Measurements from ENCODE around the gene HPSE2. TPM values are rescaled to one million over a fixed set of nuclear protein-coding genes. Genes with fewer than 3 reads are reported as not detected.

Gene HPSE2
- total RNA-seq, 2 experiments from 2014 or later: not detected

- intact Hi-C loops (cut with DNase I, micrococcal nuclease): no loop called here
- no peaks in the 10 kb centered on the region for H3K36me3 ChIP-seq (ENCODE audit: insufficient read depth, low read length)
- peaks cover 51% of the 10 kb centered on the region for H3K27me3 Mint-ChIP-seq
- H3K27ac ChIP-seq (ENCODE audit: low read depth in 1 of 2, low read length in 2 of 2): no peak overlapping the region
- TF ChIP-seq, protein P1, sequence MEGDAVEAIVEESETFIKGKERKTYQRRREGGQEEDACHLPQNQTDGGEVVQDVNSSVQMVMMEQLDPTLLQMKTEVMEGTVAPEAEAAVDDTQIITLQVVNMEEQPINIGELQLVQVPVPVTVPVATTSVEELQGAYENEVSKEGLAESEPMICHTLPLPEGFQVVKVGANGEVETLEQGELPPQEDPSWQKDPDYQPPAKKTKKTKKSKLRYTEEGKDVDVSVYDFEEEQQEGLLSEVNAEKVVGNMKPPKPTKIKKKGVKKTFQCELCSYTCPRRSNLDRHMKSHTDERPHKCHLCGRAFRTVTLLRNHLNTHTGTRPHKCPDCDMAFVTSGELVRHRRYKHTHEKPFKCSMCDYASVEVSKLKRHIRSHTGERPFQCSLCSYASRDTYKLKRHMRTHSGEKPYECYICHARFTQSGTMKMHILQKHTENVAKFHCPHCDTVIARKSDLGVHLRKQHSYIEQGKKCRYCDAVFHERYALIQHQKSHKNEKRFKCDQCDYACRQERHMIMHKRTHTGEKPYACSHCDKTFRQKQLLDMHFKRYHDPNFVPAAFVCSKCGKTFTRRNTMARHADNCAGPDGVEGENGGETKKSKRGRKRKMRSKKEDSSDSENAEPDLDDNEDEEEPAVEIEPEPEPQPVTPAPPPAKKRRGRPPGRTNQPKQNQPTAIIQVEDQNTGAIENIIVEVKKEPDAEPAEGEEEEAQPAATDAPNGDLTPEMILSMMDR (IDR thresholded peaks at IDR 0.05): no peak
- no peaks in the 10 kb centered on the region for H3K4me1 ChIP-seq (ENCODE audit: insufficient read depth, low read length)
- H3K36me3 Mint-ChIP-seq (ENCODE audit: low read depth): no peaks in the 10 kb centered on the region
- ChIA-PET POLR2A (no interaction called here), CTCF (interaction anchor here (0.9 kb wide), 1 partner anchor 49 kb away, joined by 3 read pairs; no protein-coding TSS in a partner anchor)
- peaks cover 0 to 19% of the 10 kb centered on the region in 2 experiments for H3K27me3 ChIP-seq (ENCODE audit: control insufficient read depth in 1 of 2, insufficient read depth in 2 of 2, low read length in 2 of 2)
- ATAC-seq (ENCODE audit: poor library complexity) (no peak), DNase-seq (no peak)
- no peak overlapping the region for H3K4me3 ChIP-seq (ENCODE audit: low read length)
- no peaks in the 10 kb centered on the region for H3K4me1 Mint-ChIP-seq (ENCODE audit: low read depth)
- H3K4me3 Mint-ChIP-seq: no peak overlapping the region
- no peaks in the 10 kb centered on the region for H3K9me3 Mint-ChIP-seq
- H3K9me3 ChIP-seq (ENCODE audit: control insufficient read depth in 1 of 2, insufficient read depth in 1 of 2, low read length in 2 of 2): no peaks in the 10 kb centered on the region
- H3K27ac Mint-ChIP-seq: no peak overlapping the region
These were observed 719.3 kb downstream of the HPSE2 start for GRCh38 chr10:98516352-98516751.

DNA sequence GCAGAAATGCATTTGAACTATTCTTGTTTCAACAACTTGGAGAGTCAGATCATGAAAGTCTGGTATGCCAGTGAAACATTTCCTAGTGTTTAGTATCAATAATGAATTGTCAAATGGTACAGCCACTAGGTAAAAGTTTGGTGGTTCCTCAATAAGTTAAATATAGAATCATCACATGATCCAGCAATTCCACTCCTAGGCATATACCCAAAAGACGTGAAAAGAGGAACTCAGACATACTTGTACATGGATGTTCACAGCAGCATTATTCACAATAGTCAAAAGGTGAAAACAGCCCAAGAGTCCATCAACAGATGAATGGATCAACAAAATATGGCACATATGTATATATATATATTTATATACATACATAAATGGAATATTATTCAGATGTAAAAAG, 721.9 kb downstream of the HPSE2 start:
- ATAC-seq (ENCODE audit: poor library complexity): no peak
- Histone ChIP-seq H3K9me3 (ENCODE audit: control insufficient read depth in 1 of 2, insufficient read depth in 1 of 2, low read length in 2 of 2) (no peaks in the 10 kb centered on the region), H3K4me3 (ENCODE audit: low read length) (no peak overlapping the region), H3K4me1 (ENCODE audit: insufficient read depth, low read length) (no peaks in the 10 kb centered on the region), H3K36me3 (ENCODE audit: insufficient read depth, low read length) (no peaks in the 10 kb centered on the region), H3K27me3 (ENCODE audit: control insufficient read depth in 1 of 2, insufficient read depth in 2 of 2, low read length in 2 of 2) (peaks cover 0 to 19% of the 10 kb centered on the region in 2 experiments), H3K27ac (ENCODE audit: low read depth in 1 of 2, low read length in 2 of 2) (no peak overlapping the region)
- ChIA-PET CTCF (no interaction called here), POLR2A (no interaction called here)
- no peaks in the 10 kb centered on the region for H3K36me3 Mint-ChIP-seq (ENCODE audit: low read depth)
- no peak overlapping the region for H3K4me3 Mint-ChIP-seq
- no peak overlapping the region for H3K27ac Mint-ChIP-seq
- H3K27me3 Mint-ChIP-seq: peaks cover 33% of the 10 kb centered on the region
- intact Hi-C loops (cut with DNase I, micrococcal nuclease): no loop called here
- no peak for DNase-seq
- H3K9me3 Mint-ChIP-seq: no peaks in the 10 kb centered on the region
- TF ChIP-seq, protein P1 (IDR thresholded peaks at IDR 0.05): no peak
- H3K4me1 Mint-ChIP-seq (ENCODE audit: low read depth): no peaks in the 10 kb centered on the region

GRCh38 chr10:98511876-98512275, 723.8 kb downstream of the HPSE2 start:
- no peaks in the 10 kb centered on the region for H3K9me3 Mint-ChIP-seq
- Histone ChIP-seq H3K27me3 (ENCODE audit: control insufficient read depth in 1 of 2, insufficient read depth in 2 of 2, low read length in 2 of 2) (peaks cover 0 to 13% of the 10 kb centered on the region in 2 experiments), H3K9me3 (ENCODE audit: control insufficient read depth in 1 of 2, insufficient read depth in 1 of 2, low read length in 2 of 2) (no peaks in the 10 kb centered on the region), H3K27ac (ENCODE audit: low read depth in 1 of 2, low read length in 2 of 2) (no peak overlapping the region), H3K36me3 (ENCODE audit: insufficient read depth, low read length) (no peaks in the 10 kb centered on the region), H3K4me1 (ENCODE audit: insufficient read depth, low read length) (no peaks in the 10 kb centered on the region), H3K4me3 (ENCODE audit: low read length) (no peak overlapping the region)
- no peak overlapping the region for H3K27ac Mint-ChIP-seq
- H3K4me3 Mint-ChIP-seq: no peak overlapping the region
- ChIA-PET CTCF (no interaction called here), POLR2A (no interaction called here)
- DNase-seq (no peak), ATAC-seq (ENCODE audit: poor library complexity) (no peak)
- no peaks in the 10 kb centered on the region for H3K4me1 Mint-ChIP-seq (ENCODE audit: low read depth)
- intact Hi-C loops (cut with DNase I, micrococcal nuclease): no loop called here
- H3K36me3 Mint-ChIP-seq (ENCODE audit: low read depth): no peaks in the 10 kb centered on the region
- peaks cover 25% of the 10 kb centered on the region for H3K27me3 Mint-ChIP-seq
- TF ChIP-seq, protein P1 (IDR thresholded peaks at IDR 0.05): no peak

All from CD4-positive, alpha-beta T cell (primary cell).